HUDEP-2 (cell line): ENCODE measurements around the gene HSPB6.
"Not testable (repeated sequence)": the region's sequence is repeated elsewhere in the genome, so short reads cannot be mapped to it uniquely, and the experiment has no call there.

Experiments used
- DNase-seq, 76 experiments: peaks; one replicate each; lab custom pipeline; 2025; ENCODE audit not compliant: unreplicated experiment in 76 of 76; lab: John Stamatoyannopoulos, UW

Gene HSPB6

GRCh38 chr19:35734273-35734672 lies 22.6 kb downstream of the HSPB6 start:
- no peak for DNase-seq

GRCh38 chr19:35733180-35734125 lies 23.4 kb downstream of the HSPB6 start:
- no peak for DNase-seq

- no peak for DNase-seq
Observed at GRCh38 chr19:35732540-35733179, 24.2 kb downstream of the HSPB6 start.

GRCh38 chr19:35731779-35732405 lies 24.9 kb downstream of the HSPB6 start:
- no peak for DNase-seq

- DNase-seq: no peak
Observed at GRCh38 chr19:35731353-35731752, 25.5 kb downstream of the HSPB6 start.

- DNase-seq: no peak
Observed at GRCh38 chr19:35730326-35730725, 26.5 kb downstream of the HSPB6 start.

GRCh38 chr19:35729763-35730162 lies 27.1 kb downstream of the HSPB6 start:
- DNase-seq: no peak

- no peak for DNase-seq
Observed at GRCh38 chr19:35729021-35729420, 27.8 kb downstream of the HSPB6 start.

GRCh38 chr19:35727956-35728706 lies 28.7 kb downstream of the HSPB6 start:
- no peak for DNase-seq

GRCh38 chr19:35727053-35727955 lies 29.5 kb downstream of the HSPB6 start:
- DNase-seq: no peak

GRCh38 chr19:35725216-35725861 lies 31.5 kb downstream of the HSPB6 start:
- DNase-seq: no peak

GRCh38 chr19:35724560-35724959 lies 32.3 kb downstream of the HSPB6 start:
- DNase-seq: no peak

GRCh38 chr19:35724132-35724531 lies 32.7 kb downstream of the HSPB6 start:
- DNase-seq: not testable (repeated sequence)

GRCh38 chr19:35723671-35724070 lies 33.2 kb downstream of the HSPB6 start:
- DNase-seq: no peak

- no peak for DNase-seq
Observed at GRCh38 chr19:35722897-35723296, 33.9 kb downstream of the HSPB6 start.

GRCh38 chr19:35722461-35722860 lies 34.4 kb downstream of the HSPB6 start:
- no peak for DNase-seq

GRCh38 chr19:35721374-35721773 lies 35.5 kb downstream of the HSPB6 start:
- no peak for DNase-seq

GRCh38 chr19:35720648-35721047 lies 36.2 kb downstream of the HSPB6 start:
- no peak for DNase-seq

- DNase-seq: no peak
Observed at GRCh38 chr19:35720163-35720524, 36.7 kb downstream of the HSPB6 start.
